HG02759 (cell line): ENCODE data around the gene DSC3.

Experiments used
- ATAC-seq: cut with Tn5 transposase; IDR thresholded peaks from one replicate; pipeline ENCODE4 v1.9.1; 2021; ENCODE audit warnings: mild to moderate bottlenecking, moderate library complexity; ENCODE audit not compliant: unreplicated experiment

The DSC3 gene

GRCh38 chr18:31042406-31043181 is at the start of gene DSC3:
Gene DSC3 (minus strand): TSS chr18:31042742. CDS start chr18:31042660, 82 bp downstream.
- no peak for ATAC-seq

GRCh38 chr18:31091350-31091749 is 48.8 kb upstream of the DSC3 start:
- no peak for ATAC-seq

- ATAC-seq: no peak
These were observed 46.0 kb upstream of the DSC3 start for GRCh38 chr18:31088532-31088931.

- no peak for ATAC-seq
These were observed 37.4 kb upstream of the DSC3 start for GRCh38 chr18:31079973-31080372.

- no peak for ATAC-seq
These were observed 35.3 kb upstream of the DSC3 start for GRCh38 chr18:31077878-31078277.

- no peak for ATAC-seq
These were observed 29.6 kb upstream of the DSC3 start for GRCh38 chr18:31072175-31072574.

- no peak for ATAC-seq
These were observed 27.7 kb upstream of the DSC3 start for GRCh38 chr18:31070206-31070605.

- no peak for ATAC-seq
These were observed 23.7 kb upstream of the DSC3 start for GRCh38 chr18:31066266-31066665.

- no peak for ATAC-seq
These were observed 22.7 kb upstream of the DSC3 start for GRCh38 chr18:31065036-31065773.

GRCh38 chr18:31064130-31064529 is 21.6 kb upstream of the DSC3 start:
- ATAC-seq: peak; percentile 73

- ATAC-seq: no peak
These were observed 19.4 kb upstream of the DSC3 start for GRCh38 chr18:31061945-31062344.

- no peak for ATAC-seq
These were observed 16.4 kb upstream of the DSC3 start for GRCh38 chr18:31058897-31059296.

- ATAC-seq: no peak
These were observed 15.4 kb upstream of the DSC3 start for GRCh38 chr18:31057917-31058316.

GRCh38 chr18:31057051-31057450 is 14.5 kb upstream of the DSC3 start:
- no peak for ATAC-seq

- no peak for ATAC-seq
These were observed 13.8 kb upstream of the DSC3 start for GRCh38 chr18:31056296-31056695.

GRCh38 chr18:31050635-31051034 is 8.1 kb upstream of the DSC3 start:
- no peak for ATAC-seq

GRCh38 chr18:31049189-31049588 is 6.6 kb upstream of the DSC3 start:
- ATAC-seq: no peak

- no peak for ATAC-seq
These were observed 5.7 kb upstream of the DSC3 start for GRCh38 chr18:31048216-31048615.

GRCh38 chr18:31046916-31047315 is 4.4 kb upstream of the DSC3 start:
- no peak for ATAC-seq

GRCh38 chr18:31045599-31045998 is 3.1 kb upstream of the DSC3 start:
- ATAC-seq: no peak

GRCh38 chr18:31044926-31045325 is 2.4 kb upstream of the DSC3 start:
- ATAC-seq: no peak

- ATAC-seq: no peak
These were observed 1.2 kb upstream of the DSC3 start for GRCh38 chr18:31043709-31044108.
